ENCODE measurements around the gene TMEM123.

Gene TMEM123

DNA sequence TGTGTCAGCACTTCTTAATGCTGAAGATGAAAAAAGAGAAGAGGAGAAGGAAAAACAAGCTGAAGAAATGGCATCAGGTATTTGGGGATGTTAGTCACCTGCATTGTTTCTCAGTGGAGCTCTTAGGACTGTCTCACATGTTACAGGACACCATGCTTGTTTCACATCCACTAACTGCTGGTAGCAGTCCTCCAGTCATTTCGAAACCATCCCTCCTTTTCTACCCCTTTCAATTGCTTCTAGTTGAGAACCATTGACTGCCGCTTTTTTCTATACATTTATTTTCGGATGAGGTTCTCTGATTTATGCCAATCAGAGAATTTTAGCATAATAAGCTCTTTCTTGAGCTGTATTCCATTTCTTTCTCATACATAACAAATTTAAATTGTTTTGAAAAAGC lies 84.1 kb downstream of the TMEM123 start:
- Histone ChIP-seq H3K4me3 (ENCODE audit: low read depth, low read length) (no peak overlapping the region), H3K36me3 (peaks cover 26% of the 10 kb centered on the region), H3K9me3 (no peaks in the 10 kb centered on the region), H3K4me1 (peaks cover 5% of the 10 kb centered on the region; the same call in 1 of the 2 replicates), H3K27me3 (no peaks in the 10 kb centered on the region)
- no peak for TF ChIP-seq CTCF (IDR thresholded peaks at IDR 0.05; ENCODE audit: low read depth, low read length)
- no peak for DNase-seq

GRCh38 chr11:102367364-102367763 lies 85.2 kb downstream of the TMEM123 start:
- Histone ChIP-seq H3K9me3 (no peaks in the 10 kb centered on the region), H3K27me3 (no peaks in the 10 kb centered on the region), H3K4me1 (peaks cover 5% of the 10 kb centered on the region; the same call in 1 of the 2 replicates), H3K36me3 (peaks cover 32% of the 10 kb centered on the region), H3K4me3 (ENCODE audit: low read depth, low read length) (no peak overlapping the region)
- peak; percentile 24; the same call in 1 of the 2 replicates for TF ChIP-seq CTCF (IDR thresholded peaks at IDR 0.05; ENCODE audit: low read depth, low read length)
- DNase-seq = no peak

- Histone ChIP-seq H3K9me3 (no peaks in the 10 kb centered on the region), H3K36me3 (peaks cover 41% of the 10 kb centered on the region), H3K4me1 (peaks cover 5% of the 10 kb centered on the region; the same call in 1 of the 2 replicates), H3K4me3 (ENCODE audit: low read depth, low read length) (no peak overlapping the region), H3K27me3 (no peaks in the 10 kb centered on the region)
- no peak for TF ChIP-seq CTCF (IDR thresholded peaks at IDR 0.05; ENCODE audit: low read depth, low read length)
- no peak for DNase-seq
Observed at GRCh38 chr11:102364991-102365390, 87.6 kb downstream of the TMEM123 start.

- no peak for DNase-seq
Observed at GRCh38 chr11:102361086-102362031, 91.2 kb downstream of the TMEM123 start.

GRCh38 chr11:102360681-102361080 lies 91.9 kb downstream of the TMEM123 start:
- H3K9me3 ChIP-seq = no peaks in the 10 kb centered on the region
- DNase-seq = no peak
- TF ChIP-seq CTCF (IDR thresholded peaks at IDR 0.05; ENCODE audit: low read depth, low read length) = no peak
- no peak overlapping the region for H3K4me3 ChIP-seq (ENCODE audit: low read depth, low read length)
- peaks cover 30% of the 10 kb centered on the region for H3K36me3 ChIP-seq
- H3K27me3 ChIP-seq = no peaks in the 10 kb centered on the region
- H3K4me1 ChIP-seq = no peaks in the 10 kb centered on the region

More at GRCh38 chr11:102361086-102362031, 91.2 kb downstream of the TMEM123 start:
- Histone ChIP-seq H3K9me3 (no peaks in the 10 kb centered on the region), H3K36me3 (peaks cover 30% of the 10 kb centered on the region), H3K27me3 (no peaks in the 10 kb centered on the region), H3K4me3 (ENCODE audit: low read depth, low read length) (no peak overlapping the region), H3K4me1 (no peaks in the 10 kb centered on the region)
- no peak for TF ChIP-seq CTCF (IDR thresholded peaks at IDR 0.05; ENCODE audit: low read depth, low read length)

DNA sequence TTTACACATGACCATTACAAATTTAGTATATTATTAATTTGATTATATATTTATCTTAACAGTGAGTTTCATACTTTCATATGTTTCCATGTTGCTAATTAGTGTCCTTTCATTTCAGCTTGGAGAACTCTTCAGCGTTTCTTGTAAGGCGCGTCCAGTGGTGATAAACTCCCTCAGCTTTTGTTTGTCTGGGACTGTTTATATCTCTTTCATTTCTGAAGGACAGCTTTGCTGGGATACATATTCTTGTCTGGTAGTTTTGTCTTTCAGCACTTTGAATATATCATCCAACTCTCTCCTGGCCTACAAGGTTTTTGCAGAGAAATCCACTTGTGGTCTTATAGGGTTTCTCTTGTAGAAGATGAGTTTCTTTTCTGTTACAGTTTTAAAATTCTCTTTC lies 93.2 kb downstream of the TMEM123 start:
- TF ChIP-seq CTCF (IDR thresholded peaks at IDR 0.05; ENCODE audit: low read depth, low read length) = no peak
- peaks cover 22% of the 10 kb centered on the region for H3K36me3 ChIP-seq

More for the DNA sequence above, 93.2 kb downstream of the TMEM123 start:
- Histone ChIP-seq H3K9me3 (no peaks in the 10 kb centered on the region), H3K27me3 (no peaks in the 10 kb centered on the region), H3K4me1 (no peaks in the 10 kb centered on the region), H3K4me3 (ENCODE audit: low read depth, low read length) (no peak overlapping the region)
- DNase-seq = no peak
